Nephron progenitor cell (in vitro differentiated cells): ENCODE measurements around the gene NXNL1.

ENCODE experiments used
- DNase-seq: peaks from one replicate; pipeline ENCODE4 v3.0.0; 2021
- H3K27ac Mint-ChIP-seq: 2 replicates; pipeline ENCODE4 v1.8.0; 2021; ENCODE audit warnings: mild to moderate bottlenecking, moderate library complexity, mixed read lengths
- H3K27me3 Mint-ChIP-seq: 2 replicates; pipeline ENCODE4 v1.8.0; 2021; ENCODE audit warnings: mild to moderate bottlenecking, low read depth, mixed read lengths; ENCODE audit not compliant: poor library complexity
- H3K36me3 Mint-ChIP-seq: 2 replicates; pipeline ENCODE4 v1.8.0; 2021; ENCODE audit warnings: low read depth, mixed read lengths
- H3K4me1 Mint-ChIP-seq: 2 replicates; pipeline ENCODE4 v1.8.0; 2021; ENCODE audit warnings: mixed read lengths
- H3K4me3 Mint-ChIP-seq: 2 replicates; pipeline ENCODE4 v1.8.0; 2021; ENCODE audit warnings: mild to moderate bottlenecking, moderate library complexity, mixed read lengths
- H3K9me3 Mint-ChIP-seq: 2 replicates; pipeline ENCODE4 v1.8.0; 2021; ENCODE audit warnings: mild to moderate bottlenecking, moderate library complexity, mixed read lengths
- TF ChIP-seq, protein P1 (sequence below): fragments of 200-600 bp; sonication (generic); IDR thresholded peaks from 2 replicates; pipeline ENCODE4 v1.5.0; 2021; ENCODE audit warnings: antibody characterized with exemption

NXNL1 gene

GRCh38 chr19:17488593-17489391, 28.1 kb upstream of the NXNL1 start:
- H3K27me3 Mint-ChIP-seq: peaks cover 21% of the 10 kb centered on the region
- H3K27ac Mint-ChIP-seq: peak overlapping the region; percentile 83
- peak; percentile 94 for DNase-seq
- peaks cover 25% of the 10 kb centered on the region for H3K4me1 Mint-ChIP-seq
- peaks cover 20% of the 10 kb centered on the region for H3K36me3 Mint-ChIP-seq
- H3K9me3 Mint-ChIP-seq: no peaks in the 10 kb centered on the region
- TF ChIP-seq, protein P1, sequence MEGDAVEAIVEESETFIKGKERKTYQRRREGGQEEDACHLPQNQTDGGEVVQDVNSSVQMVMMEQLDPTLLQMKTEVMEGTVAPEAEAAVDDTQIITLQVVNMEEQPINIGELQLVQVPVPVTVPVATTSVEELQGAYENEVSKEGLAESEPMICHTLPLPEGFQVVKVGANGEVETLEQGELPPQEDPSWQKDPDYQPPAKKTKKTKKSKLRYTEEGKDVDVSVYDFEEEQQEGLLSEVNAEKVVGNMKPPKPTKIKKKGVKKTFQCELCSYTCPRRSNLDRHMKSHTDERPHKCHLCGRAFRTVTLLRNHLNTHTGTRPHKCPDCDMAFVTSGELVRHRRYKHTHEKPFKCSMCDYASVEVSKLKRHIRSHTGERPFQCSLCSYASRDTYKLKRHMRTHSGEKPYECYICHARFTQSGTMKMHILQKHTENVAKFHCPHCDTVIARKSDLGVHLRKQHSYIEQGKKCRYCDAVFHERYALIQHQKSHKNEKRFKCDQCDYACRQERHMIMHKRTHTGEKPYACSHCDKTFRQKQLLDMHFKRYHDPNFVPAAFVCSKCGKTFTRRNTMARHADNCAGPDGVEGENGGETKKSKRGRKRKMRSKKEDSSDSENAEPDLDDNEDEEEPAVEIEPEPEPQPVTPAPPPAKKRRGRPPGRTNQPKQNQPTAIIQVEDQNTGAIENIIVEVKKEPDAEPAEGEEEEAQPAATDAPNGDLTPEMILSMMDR: peak; percentile 25
- peak overlapping the region; percentile 70 for H3K4me3 Mint-ChIP-seq

- Mint-ChIP-seq H3K27me3 (peaks cover 23% of the 10 kb centered on the region), H3K36me3 (peaks cover 21% of the 10 kb centered on the region), H3K27ac (no peak overlapping the region), H3K9me3 (no peaks in the 10 kb centered on the region), H3K4me3 (peak overlapping the region; percentile 23), H3K4me1 (peaks cover 33% of the 10 kb centered on the region)
- DNase-seq: no peak
- TF ChIP-seq, protein P1: no peak
Observed at GRCh38 chr19:17487284-17488121, 26.8 kb upstream of the NXNL1 start.

DNA sequence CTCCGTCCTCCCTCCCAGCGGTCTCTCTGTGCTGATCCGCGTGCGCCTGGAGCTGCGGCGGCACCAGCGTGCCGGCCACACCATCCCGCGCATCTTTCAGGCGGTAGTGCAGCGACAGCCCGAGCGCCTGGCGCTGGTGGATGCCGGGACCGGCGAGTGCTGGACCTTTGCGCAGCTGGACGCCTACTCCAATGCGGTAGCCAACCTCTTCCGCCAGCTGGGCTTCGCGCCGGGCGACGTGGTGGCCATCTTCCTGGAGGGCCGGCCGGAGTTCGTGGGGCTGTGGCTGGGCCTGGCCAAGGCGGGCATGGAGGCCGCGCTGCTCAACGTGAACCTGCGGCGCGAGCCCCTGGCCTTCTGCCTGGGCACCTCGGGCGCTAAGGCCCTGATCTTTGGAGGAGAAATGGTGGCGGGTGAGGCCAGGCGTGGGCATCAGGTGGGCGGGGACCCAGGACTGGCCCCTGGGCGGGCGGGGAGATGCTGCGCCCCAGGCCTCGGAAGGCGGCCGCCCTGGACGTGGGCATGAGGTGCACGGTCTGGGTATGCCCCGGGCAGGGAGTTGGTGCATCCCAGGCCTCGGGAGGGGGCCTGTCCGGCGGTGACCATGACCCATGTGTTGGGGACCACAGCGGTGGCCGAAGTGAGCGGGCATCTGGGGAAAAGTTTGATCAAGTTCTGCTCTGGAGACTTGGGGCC, 26.0 kb upstream of the NXNL1 start:
- Mint-ChIP-seq H3K27me3 (peaks cover 23% of the 10 kb centered on the region), H3K9me3 (no peaks in the 10 kb centered on the region), H3K4me1 (peaks cover 38% of the 10 kb centered on the region), H3K27ac (no peak overlapping the region), H3K4me3 (no peak overlapping the region), H3K36me3 (peaks cover 15% of the 10 kb centered on the region)
- DNase-seq: no peak
- TF ChIP-seq, protein P1: no peak

DNA sequence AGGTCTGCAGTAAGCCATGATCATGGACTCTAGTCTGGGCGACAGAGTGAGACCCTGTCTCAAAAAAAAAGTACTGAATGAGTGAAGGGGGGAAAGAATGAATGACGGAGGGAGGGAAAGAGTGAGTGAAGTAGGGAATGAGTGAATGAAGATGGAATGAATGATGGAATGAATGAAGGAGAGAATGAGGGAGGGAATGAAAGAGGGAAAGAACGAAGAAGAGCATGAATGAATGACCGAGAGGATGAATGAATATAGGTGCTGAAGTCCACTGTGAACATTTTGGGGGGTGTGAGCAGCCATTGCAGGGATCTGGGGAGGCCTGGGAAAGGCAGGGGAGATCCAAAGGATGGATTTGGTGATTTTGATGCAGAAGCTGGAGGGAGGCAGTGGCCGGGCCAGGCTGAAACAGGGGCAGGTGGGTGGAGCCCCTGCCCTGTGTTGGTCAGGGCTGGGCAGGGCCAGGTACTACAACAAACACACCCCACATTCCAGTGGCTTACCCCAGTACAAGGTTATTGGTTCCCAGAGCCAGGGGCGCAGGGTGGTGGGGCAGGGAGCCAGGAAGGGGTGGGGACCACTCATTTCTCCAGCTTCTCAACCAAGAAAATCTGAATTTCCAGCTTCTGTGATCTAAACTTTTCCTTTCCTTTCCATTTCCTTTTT, 23.9 kb upstream of the NXNL1 start:
- Mint-ChIP-seq H3K27me3 (peaks cover 22% of the 10 kb centered on the region), H3K4me3 (no peak overlapping the region), H3K9me3 (no peaks in the 10 kb centered on the region), H3K4me1 (peaks cover 42% of the 10 kb centered on the region), H3K27ac (no peak overlapping the region), H3K36me3 (peaks cover 13% of the 10 kb centered on the region)
- TF ChIP-seq, protein P1: no peak
- no peak for DNase-seq

GRCh38 chr19:17483605-17484002, 22.9 kb upstream of the NXNL1 start:
- TF ChIP-seq, protein P1: no peak
- Mint-ChIP-seq H3K9me3 (no peaks in the 10 kb centered on the region), H3K36me3 (peaks cover 9% of the 10 kb centered on the region), H3K4me1 (peaks cover 40% of the 10 kb centered on the region), H3K27me3 (peaks cover 20% of the 10 kb centered on the region), H3K27ac (no peak overlapping the region), H3K4me3 (no peak overlapping the region)
- DNase-seq: no peak
